ENCODE data around the gene ANKH.
"Not testable (repeated sequence)": the region's sequence is repeated elsewhere in the genome, so short reads cannot be mapped to it uniquely, and the experiment has no call there.

- TF ChIP-seq, protein P1, sequence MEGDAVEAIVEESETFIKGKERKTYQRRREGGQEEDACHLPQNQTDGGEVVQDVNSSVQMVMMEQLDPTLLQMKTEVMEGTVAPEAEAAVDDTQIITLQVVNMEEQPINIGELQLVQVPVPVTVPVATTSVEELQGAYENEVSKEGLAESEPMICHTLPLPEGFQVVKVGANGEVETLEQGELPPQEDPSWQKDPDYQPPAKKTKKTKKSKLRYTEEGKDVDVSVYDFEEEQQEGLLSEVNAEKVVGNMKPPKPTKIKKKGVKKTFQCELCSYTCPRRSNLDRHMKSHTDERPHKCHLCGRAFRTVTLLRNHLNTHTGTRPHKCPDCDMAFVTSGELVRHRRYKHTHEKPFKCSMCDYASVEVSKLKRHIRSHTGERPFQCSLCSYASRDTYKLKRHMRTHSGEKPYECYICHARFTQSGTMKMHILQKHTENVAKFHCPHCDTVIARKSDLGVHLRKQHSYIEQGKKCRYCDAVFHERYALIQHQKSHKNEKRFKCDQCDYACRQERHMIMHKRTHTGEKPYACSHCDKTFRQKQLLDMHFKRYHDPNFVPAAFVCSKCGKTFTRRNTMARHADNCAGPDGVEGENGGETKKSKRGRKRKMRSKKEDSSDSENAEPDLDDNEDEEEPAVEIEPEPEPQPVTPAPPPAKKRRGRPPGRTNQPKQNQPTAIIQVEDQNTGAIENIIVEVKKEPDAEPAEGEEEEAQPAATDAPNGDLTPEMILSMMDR (optimal IDR thresholded peaks at IDR 0.05 in 1 of 3, IDR thresholded peaks at IDR 0.05 in 1 of 3, conservative IDR thresholded peaks at IDR 0.05 in 1 of 3; ENCODE audit: extremely low read depth in 1 of 3, insufficient read depth in 2 of 3, low read length in 3 of 3), result not testable (repeated sequence)
- not testable (repeated sequence) for TF ChIP-seq EZH2 (IDR thresholded peaks at IDR 0.05; ENCODE audit: low read length)
Measured at GRCh38 chr5:14837423-14838122, 34.0 kb downstream of the ANKH start.
